ENCODE measurements around the gene KDM2B. TPM values are rescaled to one million over a fixed set of nuclear protein-coding genes. Genes with fewer than 3 reads are reported as not detected.

KDM2B gene
- total RNA-seq, 3 donors from 2014 or later = 12.3 to 26.8 (median 16.7) TPM

GRCh38 chr12:121436706-121437105 is 144.1 kb downstream of the KDM2B start:
- TF ChIP-seq POLR2AphosphoS5 (IDR thresholded peaks at IDR 0.05) = no peak
- TF ChIP-seq CTCF (IDR thresholded peaks at IDR 0.05) = no peak
- TF ChIP-seq POLR2A (IDR thresholded peaks at IDR 0.05) = no peak
- no peak overlapping the region for H3K27ac ChIP-seq
- no peaks in the 10 kb centered on the region for H3K4me1 ChIP-seq
- H3K4me3 ChIP-seq = no peak overlapping the region
- intact Hi-C loops (cut with DNase I; ENCODE audit: low total_unique reads) = loop anchor here (10.0 kb wide), 1 partner anchor 102 kb away; no protein-coding TSS in a partner anchor
- no peaks in the 10 kb centered on the region for H3K27me3 ChIP-seq
- H3K36me3 ChIP-seq = no peaks in the 10 kb centered on the region
- DNase-seq (ENCODE audit: low spot score in 2 of 2) = no peak
- no peaks in the 10 kb centered on the region for H3K9me3 ChIP-seq

DNA sequence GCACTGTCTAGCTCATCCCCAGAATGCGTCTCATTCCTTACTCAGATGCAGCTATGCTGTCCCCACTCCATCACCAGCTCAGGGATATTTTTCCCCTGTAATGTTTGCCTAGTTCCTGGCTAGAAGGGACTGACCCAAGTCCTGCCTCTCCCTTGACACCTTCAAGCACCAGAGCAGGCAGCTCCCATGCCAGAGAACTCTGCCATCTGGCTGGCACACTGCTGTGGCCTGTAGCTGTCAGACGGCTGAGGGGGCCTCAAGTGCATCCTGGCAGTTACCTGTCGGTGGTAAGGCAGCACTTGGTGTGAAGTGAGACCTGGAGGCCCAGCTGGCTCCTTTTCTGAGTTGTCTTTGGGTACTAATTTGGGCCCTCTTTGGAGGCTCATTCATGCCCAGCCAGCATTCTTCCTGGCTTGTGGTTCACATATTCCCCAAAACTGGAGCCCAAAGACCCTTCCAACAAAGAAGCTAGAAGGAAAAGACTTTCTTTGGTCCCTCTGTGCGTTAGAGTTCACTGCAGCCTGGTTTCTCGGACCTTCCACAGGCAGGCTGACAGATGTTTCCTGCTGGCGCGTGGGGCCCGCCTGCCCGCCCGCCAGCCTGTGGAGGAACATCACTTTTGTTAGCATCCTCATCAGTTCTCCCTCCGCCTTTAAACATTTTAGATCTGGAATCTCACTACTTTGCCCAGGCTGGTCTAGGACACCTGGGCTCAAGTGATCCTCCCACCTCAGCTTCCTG is 147.9 kb downstream of the KDM2B start:
- Histone ChIP-seq H3K36me3 (no peaks in the 10 kb centered on the region), H3K27ac (no peak overlapping the region)
- no peak for TF ChIP-seq POLR2AphosphoS5 (IDR thresholded peaks at IDR 0.05)
- TF ChIP-seq CTCF (IDR thresholded peaks at IDR 0.05) = no peak
- no peak for TF ChIP-seq POLR2A (IDR thresholded peaks at IDR 0.05)

GRCh38 chr12:121430833-121431415 is 149.9 kb downstream of the KDM2B start:
- Histone ChIP-seq H3K27me3 (no peaks in the 10 kb centered on the region), H3K27ac (no peak overlapping the region), H3K36me3 (no peaks in the 10 kb centered on the region), H3K4me3 (no peak overlapping the region), H3K9me3 (no peaks in the 10 kb centered on the region), H3K4me1 (no peaks in the 10 kb centered on the region)
- intact Hi-C loops (cut with DNase I; ENCODE audit: low total_unique reads) = loop anchor here (10.0 kb wide), 1 partner anchor 96 kb away; no protein-coding TSS in a partner anchor
- DNase-seq (ENCODE audit: low spot score in 2 of 2) = no peak
- TF ChIP-seq POLR2AphosphoS5 (IDR thresholded peaks at IDR 0.05) = no peak
- no peak for TF ChIP-seq POLR2A (IDR thresholded peaks at IDR 0.05)
- TF ChIP-seq CTCF (IDR thresholded peaks at IDR 0.05) = no peak

More for the DNA sequence above, 147.9 kb downstream of the KDM2B start:
- no peaks in the 10 kb centered on the region for H3K27me3 ChIP-seq
- intact Hi-C loops (cut with DNase I; ENCODE audit: low total_unique reads) = loop anchor here (10.0 kb wide), 1 partner anchor 98 kb away; no protein-coding TSS in a partner anchor
- H3K9me3 ChIP-seq = no peaks in the 10 kb centered on the region
- no peaks in the 10 kb centered on the region for H3K4me1 ChIP-seq
- DNase-seq (ENCODE audit: low spot score in 2 of 2) = no peak
- H3K4me3 ChIP-seq = no peak overlapping the region

GRCh38 chr12:121428883-121429282 is 151.9 kb downstream of the KDM2B start:
- H3K27me3 ChIP-seq = no peaks in the 10 kb centered on the region
- no peaks in the 10 kb centered on the region for H3K36me3 ChIP-seq
- TF ChIP-seq CTCF (IDR thresholded peaks at IDR 0.05) (no peak), POLR2AphosphoS5 (IDR thresholded peaks at IDR 0.05) (no peak), POLR2A (IDR thresholded peaks at IDR 0.05) (no peak)
- no peaks in the 10 kb centered on the region for H3K4me1 ChIP-seq
- H3K27ac ChIP-seq = no peak overlapping the region
- no peak overlapping the region for H3K4me3 ChIP-seq
- no peaks in the 10 kb centered on the region for H3K9me3 ChIP-seq
- DNase-seq (ENCODE audit: low spot score in 2 of 2) = no peak
- intact Hi-C loops (cut with DNase I; ENCODE audit: low total_unique reads) = no loop called here

DNA sequence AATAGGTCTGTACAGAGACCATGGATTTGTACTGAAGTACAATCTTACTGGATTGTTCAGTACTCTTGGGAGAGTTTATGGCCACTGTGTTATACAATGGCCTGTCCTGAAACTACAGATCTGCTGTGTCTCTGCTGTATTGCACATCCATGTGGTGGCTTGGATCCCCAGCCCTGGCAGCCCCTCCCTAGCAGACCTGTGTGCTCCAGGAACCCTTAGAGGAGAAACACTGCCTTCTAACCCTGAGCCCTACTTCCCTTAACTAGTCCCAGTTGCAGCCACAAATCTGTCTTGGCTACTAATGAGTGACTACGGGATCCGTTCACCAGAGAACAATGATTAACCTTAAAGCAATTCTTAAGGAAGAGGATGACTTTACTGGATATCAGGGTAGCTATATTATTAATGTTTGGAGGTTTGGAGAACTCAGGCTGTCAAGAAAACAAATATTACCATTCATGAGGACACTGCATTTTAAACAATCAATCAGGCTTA is 153.2 kb downstream of the KDM2B start:
- TF ChIP-seq POLR2A (IDR thresholded peaks at IDR 0.05) (no peak), CTCF (IDR thresholded peaks at IDR 0.05) (no peak), POLR2AphosphoS5 (IDR thresholded peaks at IDR 0.05) (no peak)
- no peak for DNase-seq (ENCODE audit: low spot score in 2 of 2)
- no peaks in the 10 kb centered on the region for H3K9me3 ChIP-seq
- H3K27me3 ChIP-seq = no peaks in the 10 kb centered on the region
- peaks cover 3% of the 10 kb centered on the region for H3K36me3 ChIP-seq
- H3K27ac ChIP-seq = no peak overlapping the region
- no peaks in the 10 kb centered on the region for H3K4me1 ChIP-seq
- intact Hi-C loops (cut with DNase I; ENCODE audit: low total_unique reads) = no loop called here
- H3K4me3 ChIP-seq = no peak overlapping the region

Data from breast epithelium (tissue), 4 donors.